T-helper 17 cell (primary cell): ENCODE results near the gene SHROOM3. TPM values are rescaled to one million over a fixed set of nuclear protein-coding genes. Genes with fewer than 3 reads are reported as not detected.

Experiments used
- total RNA-seq, 4 donors: library from RNA in 2 of 4; stranded (reverse) in 2 of 4; gene quantifications; one replicate each; pipeline ENCODE4 v1.2.3 and lab custom pipeline; 2022 to 2026

The SHROOM3 gene
- total RNA-seq, 2 donors from 2014 or later: not detected

Other genes with a start within 250 kb of the SHROOM3 start
- gene SCARB2, start 221.4 kb upstream of the SHROOM3 start, total RNA-seq: 10 to 100 TPM; 27.5 to 28.6 TPM
- under 1 TPM in 1 of 2 donors, not detected in 1; 0.72 TPM for gene FAM47E, start 183.5 kb upstream of the SHROOM3 start, total RNA-seq
- gene STBD1, start 128.5 kb upstream of the SHROOM3 start, total RNA-seq: under 1 TPM; 0.15 to 0.16 TPM
- gene CCDC158, start 14.1 kb upstream of the SHROOM3 start, total RNA-seq: not detected